HL-60 (cell line): ENCODE data around the gene MAP7.
"Not testable (repeated sequence)": the region's sequence is repeated elsewhere in the genome, so short reads cannot be mapped to it uniquely, and the experiment has no call there.

Experiments used
- DNase-seq, 2 experiments: peaks; one replicate each; pipeline ENCODE4 v3.0.0-alpha.2; 2010 to 2020; ENCODE audit warnings: low read depth in 1 of 2, low spot score in 1 of 2
- H3K27ac ChIP-seq: fragments of 250-450 bp; sonication (Bioruptor Pico); replicated peaks from 2 replicates; pipeline ENCODE4 v1.5.1; 2020; ENCODE audit warnings: mild to moderate bottlenecking, moderate library complexity
- H3K27me3 ChIP-seq: fragments of 250-450 bp; sonication (Bioruptor Pico); 2 replicates; pipeline ENCODE4 v1.5.1; 2021; ENCODE audit warnings: mild to moderate bottlenecking, moderate library complexity; ENCODE audit not compliant: insufficient read depth, poor library complexity, severe bottlenecking
- H3K4me3 ChIP-seq: replicated peaks from 2 replicates; pipeline ENCODE4 v1.5.1; 2011; ENCODE audit warnings: mild to moderate bottlenecking, control low read depth, low read length; ENCODE audit not compliant: insufficient read depth
- GABPA ChIP-seq: IDR thresholded peaks from 2 replicates; pipeline ENCODE4 v1.6.1; 2012; ENCODE audit warnings: low read depth
- POLR2AphosphoS5 ChIP-seq: IDR thresholded peaks from 2 replicates; pipeline ENCODE4 v1.6.1; 2012; ENCODE audit warnings: low read depth
- SPI1 ChIP-seq: IDR thresholded peaks from 2 replicates; pipeline ENCODE4 v1.6.1; 2012; ENCODE audit warnings: low read depth, mild to moderate bottlenecking, borderline replicate concordance
- TF ChIP-seq, protein P1 (sequence below): IDR thresholded peaks from one replicate; pipeline ENCODE4 v1.5.1; 2011; ENCODE audit warnings: low read length, control low read depth, inconsistent platforms; ENCODE audit not compliant: insufficient read depth
- TF ChIP-seq, protein P2 (sequence below): IDR thresholded peaks from 2 replicates; pipeline ENCODE4 v1.6.1; 2012; ENCODE audit warnings: low read depth; ENCODE audit not compliant: insufficient replicate concordance

MAP7 gene

DNA sequence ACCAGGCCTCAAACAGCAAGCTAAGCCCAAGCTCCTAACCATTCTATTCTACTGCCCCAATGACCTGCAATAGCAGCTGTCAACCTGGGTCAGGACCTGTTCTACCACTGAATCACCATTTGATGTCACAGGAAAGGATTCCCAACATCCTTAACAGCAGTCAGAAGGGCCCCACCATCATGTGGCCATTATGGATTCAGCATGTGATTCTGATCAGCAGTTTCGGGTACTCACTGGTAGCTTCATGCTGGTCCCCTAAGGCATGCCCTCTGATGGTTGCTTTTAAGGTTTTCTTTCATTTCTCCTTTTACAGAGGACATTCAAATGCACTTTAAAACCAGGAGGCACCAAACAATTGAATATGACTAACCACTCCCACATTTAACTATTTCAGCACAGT lies 37.3 kb upstream of the MAP7 start:
- no peak for DNase-seq
- Histone ChIP-seq H3K27me3 (no peaks in the 10 kb centered on the region), H3K4me3 (no peak overlapping the region), H3K27ac (no peak overlapping the region)
- TF ChIP-seq POLR2AphosphoS5 (no peak), GABPA (no peak), SPI1 (no peak)
- TF ChIP-seq, protein P1, sequence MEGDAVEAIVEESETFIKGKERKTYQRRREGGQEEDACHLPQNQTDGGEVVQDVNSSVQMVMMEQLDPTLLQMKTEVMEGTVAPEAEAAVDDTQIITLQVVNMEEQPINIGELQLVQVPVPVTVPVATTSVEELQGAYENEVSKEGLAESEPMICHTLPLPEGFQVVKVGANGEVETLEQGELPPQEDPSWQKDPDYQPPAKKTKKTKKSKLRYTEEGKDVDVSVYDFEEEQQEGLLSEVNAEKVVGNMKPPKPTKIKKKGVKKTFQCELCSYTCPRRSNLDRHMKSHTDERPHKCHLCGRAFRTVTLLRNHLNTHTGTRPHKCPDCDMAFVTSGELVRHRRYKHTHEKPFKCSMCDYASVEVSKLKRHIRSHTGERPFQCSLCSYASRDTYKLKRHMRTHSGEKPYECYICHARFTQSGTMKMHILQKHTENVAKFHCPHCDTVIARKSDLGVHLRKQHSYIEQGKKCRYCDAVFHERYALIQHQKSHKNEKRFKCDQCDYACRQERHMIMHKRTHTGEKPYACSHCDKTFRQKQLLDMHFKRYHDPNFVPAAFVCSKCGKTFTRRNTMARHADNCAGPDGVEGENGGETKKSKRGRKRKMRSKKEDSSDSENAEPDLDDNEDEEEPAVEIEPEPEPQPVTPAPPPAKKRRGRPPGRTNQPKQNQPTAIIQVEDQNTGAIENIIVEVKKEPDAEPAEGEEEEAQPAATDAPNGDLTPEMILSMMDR = no peak
- TF ChIP-seq, protein P2, sequence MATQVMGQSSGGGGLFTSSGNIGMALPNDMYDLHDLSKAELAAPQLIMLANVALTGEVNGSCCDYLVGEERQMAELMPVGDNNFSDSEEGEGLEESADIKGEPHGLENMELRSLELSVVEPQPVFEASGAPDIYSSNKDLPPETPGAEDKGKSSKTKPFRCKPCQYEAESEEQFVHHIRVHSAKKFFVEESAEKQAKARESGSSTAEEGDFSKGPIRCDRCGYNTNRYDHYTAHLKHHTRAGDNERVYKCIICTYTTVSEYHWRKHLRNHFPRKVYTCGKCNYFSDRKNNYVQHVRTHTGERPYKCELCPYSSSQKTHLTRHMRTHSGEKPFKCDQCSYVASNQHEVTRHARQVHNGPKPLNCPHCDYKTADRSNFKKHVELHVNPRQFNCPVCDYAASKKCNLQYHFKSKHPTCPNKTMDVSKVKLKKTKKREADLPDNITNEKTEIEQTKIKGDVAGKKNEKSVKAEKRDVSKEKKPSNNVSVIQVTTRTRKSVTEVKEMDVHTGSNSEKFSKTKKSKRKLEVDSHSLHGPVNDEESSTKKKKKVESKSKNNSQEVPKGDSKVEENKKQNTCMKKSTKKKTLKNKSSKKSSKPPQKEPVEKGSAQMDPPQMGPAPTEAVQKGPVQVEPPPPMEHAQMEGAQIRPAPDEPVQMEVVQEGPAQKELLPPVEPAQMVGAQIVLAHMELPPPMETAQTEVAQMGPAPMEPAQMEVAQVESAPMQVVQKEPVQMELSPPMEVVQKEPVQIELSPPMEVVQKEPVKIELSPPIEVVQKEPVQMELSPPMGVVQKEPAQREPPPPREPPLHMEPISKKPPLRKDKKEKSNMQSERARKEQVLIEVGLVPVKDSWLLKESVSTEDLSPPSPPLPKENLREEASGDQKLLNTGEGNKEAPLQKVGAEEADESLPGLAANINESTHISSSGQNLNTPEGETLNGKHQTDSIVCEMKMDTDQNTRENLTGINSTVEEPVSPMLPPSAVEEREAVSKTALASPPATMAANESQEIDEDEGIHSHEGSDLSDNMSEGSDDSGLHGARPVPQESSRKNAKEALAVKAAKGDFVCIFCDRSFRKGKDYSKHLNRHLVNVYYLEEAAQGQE = no peak

DNA sequence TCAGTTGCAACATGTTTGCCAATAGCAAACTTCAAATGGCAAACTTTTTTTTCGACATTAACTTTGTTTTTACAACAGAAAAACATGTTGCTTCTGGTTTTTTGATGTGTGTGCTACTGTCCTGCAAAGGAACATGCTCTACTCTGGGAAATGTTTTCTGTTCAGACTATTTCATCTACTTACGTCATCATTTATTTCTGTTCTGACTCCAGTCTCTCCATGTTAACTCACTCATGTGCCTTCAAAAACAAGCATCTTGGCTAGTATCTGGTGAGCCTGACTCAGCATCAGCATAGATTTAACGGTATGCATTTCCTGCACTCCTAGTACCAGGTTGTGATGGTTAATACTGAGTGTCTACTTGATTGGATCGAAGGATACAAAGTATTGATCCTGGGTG lies 36.1 kb upstream of the MAP7 start:
- no peak for DNase-seq
- no peak overlapping the region for H3K27ac ChIP-seq
- TF ChIP-seq, protein P1 = no peak
- no peak for TF ChIP-seq GABPA
- no peak for TF ChIP-seq POLR2AphosphoS5
- TF ChIP-seq SPI1 = no peak
- TF ChIP-seq, protein P2 = no peak

DNA sequence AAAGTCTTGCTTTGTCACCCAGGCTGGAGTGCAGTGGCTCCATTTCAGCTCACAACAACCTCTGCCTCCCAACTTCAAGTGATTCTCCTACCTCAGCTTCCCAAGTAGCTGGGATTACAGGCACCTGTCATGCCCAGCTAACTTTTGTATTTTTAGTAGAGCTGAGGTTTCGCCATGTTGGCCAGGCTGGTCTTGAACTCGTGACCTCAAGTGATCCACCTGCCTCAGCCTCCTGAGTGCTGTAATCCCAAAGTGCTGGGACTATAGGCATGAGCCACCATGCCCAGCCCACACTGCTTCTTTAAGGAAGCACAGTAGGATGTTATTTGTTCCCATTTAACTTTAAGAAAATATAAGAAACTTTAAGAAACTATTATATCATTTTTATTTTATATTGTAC lies 35.3 kb upstream of the MAP7 start:
- not testable (repeated sequence) for H3K27ac ChIP-seq, H3K27me3 ChIP-seq, DNase-seq, H3K4me3 ChIP-seq

More for the DNA sequence above, 36.1 kb upstream of the MAP7 start:
- Histone ChIP-seq H3K4me3 (no peak overlapping the region), H3K27me3 (no peaks in the 10 kb centered on the region)

DNA sequence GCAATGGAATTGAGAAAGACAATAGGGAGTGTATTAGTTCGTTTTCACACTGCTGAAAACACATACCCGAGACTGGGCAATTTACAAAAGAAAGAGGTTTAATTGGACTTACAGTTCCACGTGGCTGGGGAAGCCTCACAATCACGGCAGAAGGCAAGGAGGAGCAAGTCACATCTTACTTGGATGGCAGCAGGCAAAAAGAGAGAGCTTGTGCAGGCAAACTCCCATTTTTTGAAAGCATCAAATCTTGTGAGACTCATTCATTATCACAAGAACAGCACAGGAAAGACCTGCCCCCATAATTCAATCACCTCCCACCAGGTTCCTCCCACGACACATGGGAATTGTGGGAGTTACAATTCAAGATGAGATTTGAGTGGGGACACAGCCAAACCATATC lies 34.1 kb upstream of the MAP7 start:
- not testable (repeated sequence) for H3K4me3 ChIP-seq, H3K27ac ChIP-seq, DNase-seq, H3K27me3 ChIP-seq

DNA sequence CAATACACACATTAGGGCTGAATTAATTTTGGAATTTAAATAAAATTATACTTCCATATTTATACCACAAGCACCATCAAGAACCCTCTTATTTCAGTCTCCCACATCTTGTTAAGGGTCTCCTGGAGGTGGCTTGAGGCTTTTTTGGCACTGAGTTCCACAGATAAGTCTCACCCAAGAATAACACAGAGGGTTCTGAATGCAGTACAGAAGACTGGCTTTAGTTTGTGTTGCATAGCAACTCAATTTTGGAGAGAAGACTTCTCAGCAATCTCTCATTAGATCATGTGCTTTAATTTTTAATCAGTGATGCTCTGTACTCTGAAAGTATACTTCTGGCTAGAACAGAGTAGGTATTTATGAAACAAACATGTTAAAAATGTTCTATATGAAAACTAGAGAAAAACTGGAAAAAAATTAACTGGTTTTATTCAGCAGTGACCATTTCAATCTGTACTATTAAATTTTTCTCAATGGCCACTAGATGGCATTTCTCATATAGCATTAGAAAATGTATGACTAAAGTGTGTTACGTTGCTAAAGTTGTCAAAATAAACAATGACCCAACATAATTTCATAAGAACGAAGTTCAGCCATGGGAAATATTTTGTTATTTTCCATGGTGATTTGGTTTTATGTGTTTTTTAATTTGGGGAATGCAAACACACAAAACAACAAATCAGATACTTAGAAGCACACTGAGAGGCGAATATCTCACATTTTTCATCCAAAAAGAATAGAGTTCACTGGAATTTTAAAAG lies 32.7 kb upstream of the MAP7 start:
- Histone ChIP-seq H3K27ac (peak overlapping the region; percentile 28; the same call in 1 of the 2 replicates), H3K27me3 (no peaks in the 10 kb centered on the region), H3K4me3 (no peak overlapping the region)
- peak in 1 of 2 experiments; percentile 41 for DNase-seq
- TF ChIP-seq, protein P1 = peak; percentile 15
- no peak for TF ChIP-seq POLR2AphosphoS5
